ENCODE measurements around the gene CASP10. TPM values are rescaled to one million over a fixed set of nuclear protein-coding genes. Genes with fewer than 3 reads are reported as not detected.

The CASP10 gene
- total and polyA plus RNA-seq, 2 of the 4 experiments (the other 2 are of a cell fraction), result 0.12 to 0.90 TPM

GRCh38 chr2:201266629-201267028 is 83.7 kb downstream of the CASP10 start:
- ATAC-seq (ENCODE audit: low read depth) (no peak), DNase-seq (no peak)
- no peak overlapping the region for H2BK20ac ChIP-seq (ENCODE audit: low read depth, low read length)
- intact Hi-C loops (cut with micrococcal nuclease) (no loop called here), in situ Hi-C loops (cut with MboI; ENCODE audit: low sequenced_read_pairs) (no loop called here), dilution Hi-C loops (cut with HindIII; ENCODE audit: low sequenced_read_pairs, unreplicated experiment) (no loop called here)
- H2BK120ac ChIP-seq (ENCODE audit: low read depth, low read length), result no peak overlapping the region
- no peak overlapping the region for H2BK5ac ChIP-seq (ENCODE audit: low read depth, low read length, poor library complexity, severe bottlenecking)
- no peak overlapping the region for H3K9ac ChIP-seq (ENCODE audit: low read depth, low read length)
- H3K79me1 ChIP-seq (ENCODE audit: low read depth in 1 of 2, low read length in 2 of 2), result peaks cover 23 to 24% of the 10 kb centered on the region in 2 experiments
- H3K18ac ChIP-seq (ENCODE audit: low read depth, low read length), result no peak overlapping the region
- H4K5ac ChIP-seq (ENCODE audit: low read depth, low read length), result no peak overlapping the region
- H2AK9ac ChIP-seq (replicated peaks; ENCODE audit: low read depth, low read length, poor library complexity), result no peak overlapping the region
- no CpG with 5 or more reads among the region's 2 CpGs for WGBS, 2 experiments (ENCODE audit: extremely low coverage in 2 of 2, insufficient read length in 1 of 2)
- H4K91ac ChIP-seq (ENCODE audit: insufficient read depth, low read depth, low read length), result no peak overlapping the region
- H3K36me3 ChIP-seq (ENCODE audit: control insufficient read depth, insufficient read depth, low read length), result peaks cover 21% of the 10 kb centered on the region
- H2AK5ac ChIP-seq (ENCODE audit: low read depth, low read length), result no peak overlapping the region
- 0 out of 2 replicates have a peak, but pooled peaks cover under 1% of the 10 kb centered on the region for H3K9me1 ChIP-seq (ENCODE audit: insufficient read depth, low read length)
- ChIA-PET CTCF (no interaction called here), POLR2A (ENCODE audit: unreplicated experiment) (no interaction called here)
- no TSS peak for BruUV-seq (replicated peaks)
- H4K8ac ChIP-seq (ENCODE audit: low read depth in 2 of 2, low read length in 2 of 2), result no peak overlapping the region
- H3K27me3 ChIP-seq (ENCODE audit: control insufficient read depth, insufficient read depth, low read length), result no peaks in the 10 kb centered on the region
- H3K27ac ChIP-seq (ENCODE audit: insufficient read depth, low read length), result no peak overlapping the region
- no peak overlapping the region for H3K14ac ChIP-seq (replicated peaks; ENCODE audit: low read depth, low read length)
- H3K23ac ChIP-seq (ENCODE audit: low read depth, low read length), result no peak overlapping the region
- H3K9me3 ChIP-seq (ENCODE audit: control insufficient read depth, insufficient read depth, low read length), result no peaks in the 10 kb centered on the region
- H2BK15ac ChIP-seq (ENCODE audit: low read depth, low read length), result no peak overlapping the region
- H3K4ac ChIP-seq (ENCODE audit: low read depth, low read length), result no peak overlapping the region
- H3K4me3 ChIP-seq (ENCODE audit: insufficient read depth, low read depth, low read length), result no peak overlapping the region
- no peak overlapping the region for H3K4me2 ChIP-seq (ENCODE audit: low read depth, low read length)
- no peaks in the 10 kb centered on the region for H3K4me1 ChIP-seq (ENCODE audit: control insufficient read depth, insufficient read depth, low read length)
- no peak overlapping the region for H3K56ac ChIP-seq (ENCODE audit: extremely low read depth, insufficient read depth, low read length)
- no peaks in the 10 kb centered on the region for H4K20me1 ChIP-seq (ENCODE audit: insufficient read depth, low read length)
- no peak overlapping the region for H2AFZ ChIP-seq (replicated peaks; ENCODE audit: low read length, poor library complexity)
- TF ChIP-seq MAZ (IDR thresholded peaks at IDR 0.05; ENCODE audit: borderline replicate concordance, low read depth, low read length), result no peak
- no peak for TF ChIP-seq ELK1 (IDR thresholded peaks at IDR 0.05; ENCODE audit: borderline replicate concordance, low read depth, low read length)
- TF ChIP-seq FOS (IDR thresholded peaks at IDR 0.05; ENCODE audit: low read depth, low read length), result no peak

All from IMR-90 (cell line).